ENCODE results near the gene BCL11B. TPM values are rescaled to one million over a fixed set of nuclear protein-coding genes. Genes with fewer than 3 reads are reported as not detected.

Gene BCL11B
- total RNA-seq, 1 donor from 2014 or later = 1.3 TPM

DNA sequence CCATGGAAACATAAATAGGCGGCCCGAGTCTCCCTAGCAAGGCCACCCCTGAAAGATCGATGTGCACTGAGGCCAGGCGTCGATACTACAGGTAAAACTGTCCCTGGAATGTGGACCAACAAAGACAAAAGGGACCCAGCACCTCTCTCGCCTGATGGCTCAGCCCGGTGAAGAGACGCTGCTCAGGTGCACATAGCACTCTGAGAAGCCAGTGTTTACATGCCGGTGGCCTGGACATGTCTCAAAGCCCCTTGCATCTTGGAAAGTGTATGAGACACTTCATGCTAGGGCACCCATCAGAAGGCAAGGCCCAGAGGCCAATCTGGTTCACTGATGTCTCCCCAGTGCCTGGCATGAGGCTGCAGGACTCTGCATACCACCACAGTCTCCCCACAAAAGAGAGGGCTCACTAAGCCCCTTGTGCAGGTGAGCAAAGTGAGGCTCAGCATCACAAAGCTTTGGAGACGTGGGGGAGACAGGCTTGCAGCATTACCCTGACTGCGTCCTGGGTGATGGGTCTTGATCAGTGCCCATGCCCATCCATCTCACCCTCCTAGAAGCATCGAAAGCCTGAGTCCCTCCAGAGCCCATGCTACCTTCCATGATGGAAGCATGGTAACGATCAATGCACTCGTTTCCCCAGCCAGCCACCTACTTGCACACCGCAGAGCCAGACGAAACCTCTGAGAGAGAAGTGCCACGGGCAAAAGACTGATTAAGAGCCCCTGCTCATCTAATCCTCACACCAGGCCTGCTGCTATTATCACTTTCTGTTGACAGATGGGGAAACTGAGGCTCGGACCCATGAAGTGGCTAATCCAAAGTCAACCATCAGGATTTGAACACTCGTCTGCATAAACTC is 16.1 kb downstream of the BCL11B start:
- peaks cover 51% of the 10 kb centered on the region for H3K27me3 Mint-ChIP-seq (ENCODE audit: insufficient read depth, low read depth)
- TF ChIP-seq EZH2 (IDR thresholded peaks at IDR 0.05) (no peak), EZH2phosphoT487 (IDR thresholded peaks at IDR 0.05) (no peak)
- TF ChIP-seq, protein P1, sequence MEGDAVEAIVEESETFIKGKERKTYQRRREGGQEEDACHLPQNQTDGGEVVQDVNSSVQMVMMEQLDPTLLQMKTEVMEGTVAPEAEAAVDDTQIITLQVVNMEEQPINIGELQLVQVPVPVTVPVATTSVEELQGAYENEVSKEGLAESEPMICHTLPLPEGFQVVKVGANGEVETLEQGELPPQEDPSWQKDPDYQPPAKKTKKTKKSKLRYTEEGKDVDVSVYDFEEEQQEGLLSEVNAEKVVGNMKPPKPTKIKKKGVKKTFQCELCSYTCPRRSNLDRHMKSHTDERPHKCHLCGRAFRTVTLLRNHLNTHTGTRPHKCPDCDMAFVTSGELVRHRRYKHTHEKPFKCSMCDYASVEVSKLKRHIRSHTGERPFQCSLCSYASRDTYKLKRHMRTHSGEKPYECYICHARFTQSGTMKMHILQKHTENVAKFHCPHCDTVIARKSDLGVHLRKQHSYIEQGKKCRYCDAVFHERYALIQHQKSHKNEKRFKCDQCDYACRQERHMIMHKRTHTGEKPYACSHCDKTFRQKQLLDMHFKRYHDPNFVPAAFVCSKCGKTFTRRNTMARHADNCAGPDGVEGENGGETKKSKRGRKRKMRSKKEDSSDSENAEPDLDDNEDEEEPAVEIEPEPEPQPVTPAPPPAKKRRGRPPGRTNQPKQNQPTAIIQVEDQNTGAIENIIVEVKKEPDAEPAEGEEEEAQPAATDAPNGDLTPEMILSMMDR (IDR thresholded peaks at IDR 0.05) = no peak
- H3K4me3 ChIP-seq = no peak overlapping the region
- H3K36me3 ChIP-seq = no peaks in the 10 kb centered on the region
- no peak overlapping the region for H3K4me3 Mint-ChIP-seq
- no peaks in the 10 kb centered on the region for H3K9me3 ChIP-seq (ENCODE audit: low read depth)
- H3K79me2 ChIP-seq (ENCODE audit: low read depth) = no peaks in the 10 kb centered on the region
- H3K4me2 ChIP-seq = no peak overlapping the region
- H3K9ac ChIP-seq = no peak overlapping the region
- H3K27ac ChIP-seq = no peak overlapping the region
- no peak overlapping the region for H2AFZ ChIP-seq (replicated peaks)
- DNase-seq (ENCODE audit: low spot score) = no peak
- H3K27ac Mint-ChIP-seq = no peak overlapping the region
- no peaks in the 10 kb centered on the region for H3F3A ChIP-seq (ENCODE audit: low read depth)
- no peaks in the 10 kb centered on the region for H4K20me1 ChIP-seq (ENCODE audit: low read depth)
- H3K4me1 Mint-ChIP-seq = peaks cover 6% of the 10 kb centered on the region
- peaks cover 20% of the 10 kb centered on the region for H3K27me3 ChIP-seq
- no peaks in the 10 kb centered on the region for H3K36me3 Mint-ChIP-seq
- no peaks in the 10 kb centered on the region for H3K9me3 Mint-ChIP-seq
- H3K4me1 ChIP-seq = peaks cover 6% of the 10 kb centered on the region

DNA sequence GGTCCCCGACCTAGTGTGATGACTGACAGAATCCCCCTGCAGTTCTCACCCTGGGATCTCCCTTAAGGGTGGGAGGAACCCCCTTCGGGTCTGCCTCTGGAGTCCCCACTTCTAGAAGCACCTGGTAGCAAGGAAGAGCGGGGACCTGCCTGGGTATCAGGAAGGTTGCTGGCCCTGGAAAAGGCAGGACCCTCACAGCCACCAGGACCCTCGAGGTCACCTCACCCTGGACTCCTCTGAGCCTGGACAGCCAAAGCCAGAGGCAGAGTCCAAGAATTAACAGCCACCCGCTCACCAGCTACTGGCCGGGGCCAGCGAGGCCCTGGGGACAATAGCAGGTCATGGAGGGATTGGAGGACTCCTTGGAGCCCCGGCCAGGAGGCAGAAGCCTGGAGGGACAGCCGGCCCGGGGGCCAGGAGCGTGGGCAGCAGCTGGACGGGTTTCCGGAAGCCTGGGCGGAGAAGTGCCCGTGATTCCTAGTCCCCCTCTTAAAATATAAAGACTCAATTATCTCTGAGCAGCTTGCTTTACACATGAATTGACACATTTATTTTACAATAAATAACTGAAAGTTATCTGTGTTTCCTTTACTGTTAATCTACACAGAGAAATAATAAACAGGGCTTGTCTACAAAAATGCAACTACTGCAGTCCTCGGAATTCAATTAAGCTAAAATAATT is 17.5 kb downstream of the BCL11B start:
- H4K20me1 ChIP-seq (ENCODE audit: low read depth) = no peaks in the 10 kb centered on the region

DNA sequence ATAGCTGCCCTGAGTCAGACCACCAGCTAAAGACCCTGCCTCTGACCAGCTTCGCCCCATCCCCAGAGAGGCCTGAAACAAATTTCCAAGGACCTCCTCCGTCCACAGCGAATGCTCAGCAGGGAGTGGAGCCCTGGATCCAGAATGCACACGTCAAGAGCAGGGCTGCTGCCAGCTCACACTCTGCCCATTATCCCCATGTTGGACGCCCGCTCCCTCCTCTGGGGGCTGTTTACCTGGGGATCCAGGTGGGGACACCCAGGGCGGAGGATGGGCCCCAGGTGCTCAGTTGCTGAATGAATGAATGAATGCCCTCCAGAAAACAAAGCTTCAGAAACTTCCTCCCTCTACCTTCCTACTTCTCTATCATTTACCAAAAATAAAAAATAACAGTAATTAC is 18.1 kb downstream of the BCL11B start:
- H3K27ac ChIP-seq = no peak overlapping the region
- no peaks in the 10 kb centered on the region for H3F3A ChIP-seq (ENCODE audit: low read depth)
- peaks cover 23% of the 10 kb centered on the region for H3K27me3 ChIP-seq
- Mint-ChIP-seq H3K9me3 (no peaks in the 10 kb centered on the region), H3K4me1 (peaks cover 7% of the 10 kb centered on the region), H3K27ac (no peak overlapping the region), H3K27me3 (ENCODE audit: insufficient read depth, low read depth) (peaks cover 44% of the 10 kb centered on the region), H3K4me3 (no peak overlapping the region), H3K36me3 (no peaks in the 10 kb centered on the region)
- H3K4me2 ChIP-seq = no peak overlapping the region
- TF ChIP-seq EZH2 (IDR thresholded peaks at IDR 0.05) (no peak), EZH2phosphoT487 (IDR thresholded peaks at IDR 0.05) (no peak)
- TF ChIP-seq, protein P1 (IDR thresholded peaks at IDR 0.05) = no peak
- H3K4me1 ChIP-seq = peaks cover 6% of the 10 kb centered on the region
- H3K9ac ChIP-seq = no peak overlapping the region
- H3K79me2 ChIP-seq (ENCODE audit: low read depth) = no peaks in the 10 kb centered on the region
- no peak overlapping the region for H3K4me3 ChIP-seq
- no peaks in the 10 kb centered on the region for H4K20me1 ChIP-seq (ENCODE audit: low read depth)
- H3K36me3 ChIP-seq = no peaks in the 10 kb centered on the region
- no peaks in the 10 kb centered on the region for H3K9me3 ChIP-seq (ENCODE audit: low read depth)
- no peak overlapping the region for H2AFZ ChIP-seq (replicated peaks)
- DNase-seq (ENCODE audit: low spot score) = no peak

More for the DNA sequence above, 17.5 kb downstream of the BCL11B start:
- Histone ChIP-seq H3F3A (ENCODE audit: low read depth) (no peaks in the 10 kb centered on the region), H2AFZ (replicated peaks) (no peak overlapping the region), H3K4me2 (no peak overlapping the region), H3K9me3 (ENCODE audit: low read depth) (no peaks in the 10 kb centered on the region), H3K9ac (no peak overlapping the region), H3K4me1 (peaks cover 6% of the 10 kb centered on the region), H3K27ac (no peak overlapping the region), H3K27me3 (peaks cover 21% of the 10 kb centered on the region), H3K79me2 (ENCODE audit: low read depth) (no peaks in the 10 kb centered on the region), H3K36me3 (no peaks in the 10 kb centered on the region), H3K4me3 (no peak overlapping the region)
- no peak for DNase-seq (ENCODE audit: low spot score)
- H3K27me3 Mint-ChIP-seq (ENCODE audit: insufficient read depth, low read depth) = peaks cover 46% of the 10 kb centered on the region
- TF ChIP-seq EZH2phosphoT487 (IDR thresholded peaks at IDR 0.05) (no peak), EZH2 (IDR thresholded peaks at IDR 0.05) (no peak)
- TF ChIP-seq, protein P1 (IDR thresholded peaks at IDR 0.05) = no peak
- H3K36me3 Mint-ChIP-seq = no peaks in the 10 kb centered on the region
- H3K9me3 Mint-ChIP-seq = no peaks in the 10 kb centered on the region
- H3K27ac Mint-ChIP-seq = no peak overlapping the region
- no peak overlapping the region for H3K4me3 Mint-ChIP-seq
- peaks cover 6% of the 10 kb centered on the region for H3K4me1 Mint-ChIP-seq

Measured in neural progenitor cell (in vitro differentiated cells).